Endometrium (tissue), 2 donors: Measurements from ENCODE around the gene GABRB1.

Source experiments
- FAIRE-seq: peaks from 2 replicates; lab custom pipeline; 2012; peaks lifted over from hg19 to GRCh38; lab: Jason Lieb, UNC
- donor health status: control.
- donor health status: control.

Gene GABRB1

GRCh38 chr4:47471064-47471463 lies 439.7 kb downstream of the GABRB1 start:
- FAIRE-seq = no peak

- FAIRE-seq = no peak
Measured at GRCh38 chr4:47471591-47471990, 440.2 kb downstream of the GABRB1 start.

- FAIRE-seq = no peak
Measured at GRCh38 chr4:47473141-47473750, 441.9 kb downstream of the GABRB1 start.

- FAIRE-seq = no peak
Measured at GRCh38 chr4:47474799-47475198, 443.4 kb downstream of the GABRB1 start.

- FAIRE-seq = no peak
Measured at GRCh38 chr4:47475411-47475810, 444.0 kb downstream of the GABRB1 start.
